AG10803 (cell line): ENCODE measurements around the gene SIPA1L2.
"Not testable (repeated sequence)": the region's sequence is repeated elsewhere in the genome, so short reads cannot be mapped to it uniquely, and the experiment has no call there.

Source experiments
- DNase-seq: peaks from one replicate; pipeline ENCODE4 v3.0.0; 2010; ENCODE audit warnings: low read depth
- H3K4me3 ChIP-seq: 2 replicates; pipeline ENCODE4 v1.5.1; 2011; ENCODE audit warnings: mild to moderate bottlenecking, low read length, control low read depth
- TF ChIP-seq, protein P1 (sequence below): conservative IDR thresholded peaks from 2 replicates; pipeline ENCODE4 v1.5.1; 2011; ENCODE audit warnings: mild to moderate bottlenecking, low read length, control low read depth, inconsistent platforms

Gene SIPA1L2

DNA sequence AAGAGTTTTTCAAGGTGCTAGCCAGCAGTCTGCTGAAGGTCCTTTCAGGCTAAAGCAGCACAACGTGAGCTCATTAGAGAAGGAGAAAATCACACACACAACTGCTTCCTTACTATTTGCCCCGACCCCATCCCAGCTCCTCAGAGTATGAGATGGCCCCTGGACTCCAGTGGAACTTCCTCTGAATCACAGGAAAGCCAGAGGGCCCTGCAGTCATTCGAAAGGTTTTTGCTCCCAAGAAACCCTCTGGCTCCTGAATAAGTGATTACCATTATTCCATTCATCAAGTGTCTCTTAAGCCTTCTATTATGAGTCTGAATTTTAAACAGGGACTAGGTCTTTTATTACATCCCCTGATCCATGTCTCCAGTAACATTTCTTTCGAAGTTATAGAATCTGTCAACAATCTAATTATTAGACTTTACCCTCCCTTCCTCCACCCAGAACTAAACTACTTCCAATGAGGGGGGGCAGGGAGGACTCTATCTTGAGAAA is 14.6 kb downstream of the SIPA1L2 start:
- DNase-seq: no peak
- TF ChIP-seq, protein P1, sequence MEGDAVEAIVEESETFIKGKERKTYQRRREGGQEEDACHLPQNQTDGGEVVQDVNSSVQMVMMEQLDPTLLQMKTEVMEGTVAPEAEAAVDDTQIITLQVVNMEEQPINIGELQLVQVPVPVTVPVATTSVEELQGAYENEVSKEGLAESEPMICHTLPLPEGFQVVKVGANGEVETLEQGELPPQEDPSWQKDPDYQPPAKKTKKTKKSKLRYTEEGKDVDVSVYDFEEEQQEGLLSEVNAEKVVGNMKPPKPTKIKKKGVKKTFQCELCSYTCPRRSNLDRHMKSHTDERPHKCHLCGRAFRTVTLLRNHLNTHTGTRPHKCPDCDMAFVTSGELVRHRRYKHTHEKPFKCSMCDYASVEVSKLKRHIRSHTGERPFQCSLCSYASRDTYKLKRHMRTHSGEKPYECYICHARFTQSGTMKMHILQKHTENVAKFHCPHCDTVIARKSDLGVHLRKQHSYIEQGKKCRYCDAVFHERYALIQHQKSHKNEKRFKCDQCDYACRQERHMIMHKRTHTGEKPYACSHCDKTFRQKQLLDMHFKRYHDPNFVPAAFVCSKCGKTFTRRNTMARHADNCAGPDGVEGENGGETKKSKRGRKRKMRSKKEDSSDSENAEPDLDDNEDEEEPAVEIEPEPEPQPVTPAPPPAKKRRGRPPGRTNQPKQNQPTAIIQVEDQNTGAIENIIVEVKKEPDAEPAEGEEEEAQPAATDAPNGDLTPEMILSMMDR: no peak
- no peak overlapping the region for H3K4me3 ChIP-seq

- DNase-seq: no peak
- TF ChIP-seq, protein P1: no peak
- H3K4me3 ChIP-seq: no peak overlapping the region
Observed at GRCh38 chr1:232614811-232615210, 15.1 kb downstream of the SIPA1L2 start.

GRCh38 chr1:232613752-232614381 is 16.1 kb downstream of the SIPA1L2 start:
- TF ChIP-seq, protein P1: no peak
- H3K4me3 ChIP-seq: no peak overlapping the region
- peak; percentile 58 for DNase-seq

- not testable (repeated sequence) for H3K4me3 ChIP-seq, DNase-seq
Observed at GRCh38 chr1:232612836-232613235, 17.1 kb downstream of the SIPA1L2 start.

GRCh38 chr1:232611834-232612233 is 18.1 kb downstream of the SIPA1L2 start:
- TF ChIP-seq, protein P1: no peak
- DNase-seq: no peak
- no peak overlapping the region for H3K4me3 ChIP-seq

DNA sequence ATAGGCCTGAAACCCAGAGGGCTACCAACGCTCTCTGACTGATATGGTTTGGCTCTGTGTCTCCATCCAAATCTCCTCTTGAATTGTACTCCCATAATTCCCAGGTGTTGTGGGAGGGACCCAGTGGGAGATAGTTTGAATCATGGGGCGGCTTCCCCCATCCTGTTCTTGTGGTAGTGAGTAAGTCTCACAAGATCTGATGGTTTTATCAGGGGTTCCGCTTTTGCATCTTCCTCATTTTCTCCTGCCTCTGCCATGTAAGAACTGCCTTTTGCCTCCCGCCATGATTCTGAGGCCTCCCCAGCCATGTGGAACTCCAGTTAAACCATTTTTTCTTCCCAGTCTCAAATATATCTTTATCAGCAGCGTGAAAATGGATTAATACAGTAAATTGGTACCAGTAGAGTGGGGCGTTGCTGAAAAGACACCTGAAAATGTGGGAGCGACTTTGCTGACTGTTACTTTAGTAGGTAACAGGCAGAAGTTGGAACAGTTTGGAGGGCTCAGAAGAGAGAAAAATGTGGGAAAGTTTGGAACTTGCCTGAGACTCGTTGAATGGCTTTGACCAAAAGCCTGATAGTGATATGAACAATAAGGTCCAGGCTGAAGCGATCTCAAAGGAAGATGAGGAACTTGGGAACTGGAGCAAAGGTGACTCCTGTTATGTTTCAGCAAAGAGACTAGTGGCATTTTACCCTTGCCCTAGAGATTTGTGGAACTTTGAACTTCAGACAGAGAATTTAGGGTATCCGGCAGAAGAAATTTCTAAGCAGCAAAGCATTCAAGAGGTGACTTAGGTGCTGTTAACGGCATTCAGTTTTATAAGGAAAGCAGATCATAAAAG is 18.8 kb downstream of the SIPA1L2 start:
- not testable (repeated sequence) for DNase-seq, H3K4me3 ChIP-seq

DNA sequence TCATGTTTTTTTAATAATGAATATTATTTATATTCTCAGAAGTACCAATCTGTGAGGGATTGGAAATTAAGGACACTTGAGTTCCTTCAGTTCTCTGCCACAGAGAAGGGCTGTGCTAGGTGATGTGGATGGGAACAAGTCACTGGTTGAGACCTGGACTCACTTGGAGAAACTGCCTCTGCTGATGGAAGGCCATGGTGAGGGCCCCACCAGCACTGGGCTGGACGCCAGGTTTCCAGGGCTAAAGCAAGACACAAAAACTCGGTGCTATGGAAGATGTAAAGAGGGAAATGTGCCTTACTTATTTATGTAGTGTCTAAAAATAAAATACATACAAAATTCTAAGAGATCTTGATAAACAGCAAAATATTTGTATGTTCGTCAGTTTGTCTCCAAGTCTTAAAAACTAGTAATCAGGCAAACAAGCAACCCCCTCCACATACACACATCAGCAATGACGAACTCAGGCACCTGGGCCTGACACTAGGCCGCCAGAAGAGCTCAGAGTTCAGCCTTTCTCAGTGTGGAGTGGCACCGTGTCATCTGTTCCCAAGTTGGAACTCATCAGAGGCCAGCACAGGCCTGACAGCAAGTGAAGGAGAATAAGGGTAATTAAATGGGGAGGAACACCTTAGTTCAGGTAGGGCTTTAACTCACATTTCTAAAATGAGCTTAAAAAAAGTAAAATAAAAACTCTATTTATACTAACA is 19.6 kb downstream of the SIPA1L2 start:
- TF ChIP-seq, protein P1: no peak
- no peak overlapping the region for H3K4me3 ChIP-seq
- no peak for DNase-seq
